Gastroesophageal sphincter (tissue), 4 donors: ENCODE measurements around the gene NCAPD3. TPM values are rescaled to one million over a fixed set of nuclear protein-coding genes. Genes with fewer than 3 reads are reported as not detected.

Experiments
- ATAC-seq: fragments of 150-250 bp; one replicate; pipeline ENCODE4 v1.9.1; 2016; ENCODE audit warnings: mild to moderate bottlenecking, moderate library complexity
- H3K27ac ChIP-seq, 4 donors: fragments of 200-600 bp; sonication (generic) in 3 of 4; 1 replicate in 3 of 4; 2 replicates in 1 of 4; pipeline ENCODE4 v1.5.1; 2016 to 2019
- H3K27me3 ChIP-seq: fragments of 200-600 bp; sonication (generic); one replicate; pipeline ENCODE4 v1.5.1; 2019
- H3K36me3 ChIP-seq, 2 donors: fragments of 200-600 bp; sonication (generic); one replicate each; pipeline ENCODE4 v1.5.1; 2019; ENCODE audit warnings: control low read depth in 1 of 2
- H3K4me1 ChIP-seq, 3 donors: fragments of 200-600 bp; sonication (generic); 1 replicate in 2 of 3; 2 replicates in 1 of 3; pipeline ENCODE4 v1.5.1; 2016 to 2019; ENCODE audit warnings: control low read depth in 2 of 3
- H3K4me3 ChIP-seq, 2 donors: fragments of 200-600 bp; sonication (generic); one replicate each; pipeline ENCODE4 v1.5.1; 2019; ENCODE audit warnings: mild to moderate bottlenecking in 1 of 2, moderate library complexity in 1 of 2
- H3K9me3 ChIP-seq, 3 donors: fragments of 200-600 bp; sonication (generic); one replicate each; pipeline ENCODE4 v1.5.1; 2017 to 2019; ENCODE audit warnings: control low read depth in 2 of 3
- EP300 ChIP-seq: sonication (generic); formaldehyde crosslinking; IDR thresholded peaks from one replicate; pipeline ENCODE4 v1.6.1; 2017; ENCODE audit warnings: antibody characterized with exemption, mild to moderate bottlenecking
- POLR2A ChIP-seq, 2 donors: fragments of 450-650 bp; IDR thresholded peaks; one replicate each; pipeline ENCODE4 v1.6.1; 2017; ENCODE audit warnings: antibody characterized with exemption in 2 of 2, mild to moderate bottlenecking in 2 of 2, moderate library complexity in 1 of 2
- POLR2AphosphoS5 ChIP-seq: sonication (generic); formaldehyde crosslinking; IDR thresholded peaks from one replicate; pipeline ENCODE4 v1.6.1; 2017; ENCODE audit warnings: antibody characterized with exemption
- WGBS, 2 donors: methylation state at CpG; one replicate each; pipeline ENCODE4 v1.1.5; 2018; ENCODE audit warnings: low coverage in 1 of 2; 5-methylcytosine and 5-hydroxymethylcytosine counted together
- total RNA-seq, 4 donors: library from RNA; depleted of rRNA; stranded (reverse); fragments of >200 nt; gene quantifications; one replicate each; pipeline ENCODE4 v1.1.0, GENCODE V29; 2016
- TF ChIP-seq, protein P1 (sequence below), 4 experiments: fragments of 200-600 bp in 2 of 4; fragments of 450-650 bp in 2 of 4; sonication (generic) in 1 of 4; IDR thresholded peaks; one replicate each; pipeline ENCODE4 v1.5.1; 2017 to 2019; ENCODE audit warnings: antibody characterized with exemption in 4 of 4, mild to moderate bottlenecking in 2 of 4, moderate library complexity in 2 of 4

Gene NCAPD3
- total RNA-seq, 4 donors from 2014 or later = 7.0 to 13.8 (median 11.4) TPM

DNA sequence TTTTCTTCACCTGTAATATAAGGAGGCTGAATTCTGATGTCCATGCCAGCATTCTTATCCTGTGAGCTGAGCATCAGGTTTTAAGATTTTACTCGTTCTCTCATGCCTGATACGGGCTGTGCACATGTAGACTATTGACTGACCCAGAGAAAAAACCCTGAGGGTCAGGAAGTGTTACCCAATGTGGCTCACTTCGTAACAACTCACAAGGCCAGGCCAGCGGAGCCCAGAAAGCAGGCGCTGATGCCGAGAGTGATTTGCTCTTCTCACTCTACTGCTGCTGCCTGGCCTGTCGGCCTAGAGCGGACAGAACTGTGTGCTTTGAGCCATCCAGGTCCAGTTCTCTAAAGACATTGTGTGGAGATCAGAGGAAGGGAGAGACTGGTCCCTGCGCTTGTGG lies 18.6 kb upstream of the NCAPD3 start:
- Histone ChIP-seq H3K27ac (no peak overlapping the region), H3K4me3 (no peak overlapping the region), H3K27me3 (no peaks in the 10 kb centered on the region), H3K4me1 (no peaks in the 10 kb centered on the region), H3K36me3 (peaks cover 0 to 100% of the 10 kb centered on the region in 2 donors), H3K9me3 (no peaks in the 10 kb centered on the region)
- TF ChIP-seq POLR2AphosphoS5 = no peak
- no peak for TF ChIP-seq EP300
- TF ChIP-seq, protein P1, sequence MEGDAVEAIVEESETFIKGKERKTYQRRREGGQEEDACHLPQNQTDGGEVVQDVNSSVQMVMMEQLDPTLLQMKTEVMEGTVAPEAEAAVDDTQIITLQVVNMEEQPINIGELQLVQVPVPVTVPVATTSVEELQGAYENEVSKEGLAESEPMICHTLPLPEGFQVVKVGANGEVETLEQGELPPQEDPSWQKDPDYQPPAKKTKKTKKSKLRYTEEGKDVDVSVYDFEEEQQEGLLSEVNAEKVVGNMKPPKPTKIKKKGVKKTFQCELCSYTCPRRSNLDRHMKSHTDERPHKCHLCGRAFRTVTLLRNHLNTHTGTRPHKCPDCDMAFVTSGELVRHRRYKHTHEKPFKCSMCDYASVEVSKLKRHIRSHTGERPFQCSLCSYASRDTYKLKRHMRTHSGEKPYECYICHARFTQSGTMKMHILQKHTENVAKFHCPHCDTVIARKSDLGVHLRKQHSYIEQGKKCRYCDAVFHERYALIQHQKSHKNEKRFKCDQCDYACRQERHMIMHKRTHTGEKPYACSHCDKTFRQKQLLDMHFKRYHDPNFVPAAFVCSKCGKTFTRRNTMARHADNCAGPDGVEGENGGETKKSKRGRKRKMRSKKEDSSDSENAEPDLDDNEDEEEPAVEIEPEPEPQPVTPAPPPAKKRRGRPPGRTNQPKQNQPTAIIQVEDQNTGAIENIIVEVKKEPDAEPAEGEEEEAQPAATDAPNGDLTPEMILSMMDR (IDR thresholded peaks at IDR 0.05) = no peak
- no peak for TF ChIP-seq POLR2A (IDR thresholded peaks at IDR 0.05)
- WGBS, 2 donors = 83% methylated on average over 7 of the region's 9 CpGs; no CpG with 5 or more reads in 1 of the 2 donors
- ATAC-seq = no peak

DNA sequence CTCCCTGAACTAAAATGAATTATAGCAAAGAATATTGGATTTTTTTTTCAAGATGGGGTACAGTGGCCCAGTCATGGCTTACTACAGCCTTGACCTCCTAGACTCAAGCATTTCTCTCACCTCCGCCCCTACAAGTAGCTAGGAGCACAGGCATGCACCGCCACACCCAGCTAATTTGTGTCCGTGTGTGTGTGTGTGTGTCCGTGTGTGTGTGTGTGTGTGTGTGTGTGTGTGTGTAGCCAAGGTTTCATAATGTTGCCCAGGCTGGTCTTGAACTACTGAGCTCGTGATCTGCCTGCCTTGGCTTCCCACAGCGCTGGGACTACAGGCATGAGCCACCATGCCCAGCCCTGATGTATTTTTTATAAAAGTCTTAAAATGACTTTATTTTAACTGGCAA lies 16.8 kb upstream of the NCAPD3 start:
- H3K27me3 ChIP-seq = no peaks in the 10 kb centered on the region
- ATAC-seq = no peak
- no peak overlapping the region for H3K27ac ChIP-seq
- H3K4me3 ChIP-seq = no peak overlapping the region
- no peaks in the 10 kb centered on the region for H3K9me3 ChIP-seq
- H3K4me1 ChIP-seq = no peaks in the 10 kb centered on the region
- peaks cover 0 to 98% of the 10 kb centered on the region in 2 donors for H3K36me3 ChIP-seq
- TF ChIP-seq, protein P1 (IDR thresholded peaks at IDR 0.05) = no peak
- no peak for TF ChIP-seq POLR2A (IDR thresholded peaks at IDR 0.05)
- TF ChIP-seq EP300 = no peak
- TF ChIP-seq POLR2AphosphoS5 = no peak
- WGBS, 2 donors = 0 to 56% methylated on average over 1 to 6 of the region's 6 CpGs

DNA sequence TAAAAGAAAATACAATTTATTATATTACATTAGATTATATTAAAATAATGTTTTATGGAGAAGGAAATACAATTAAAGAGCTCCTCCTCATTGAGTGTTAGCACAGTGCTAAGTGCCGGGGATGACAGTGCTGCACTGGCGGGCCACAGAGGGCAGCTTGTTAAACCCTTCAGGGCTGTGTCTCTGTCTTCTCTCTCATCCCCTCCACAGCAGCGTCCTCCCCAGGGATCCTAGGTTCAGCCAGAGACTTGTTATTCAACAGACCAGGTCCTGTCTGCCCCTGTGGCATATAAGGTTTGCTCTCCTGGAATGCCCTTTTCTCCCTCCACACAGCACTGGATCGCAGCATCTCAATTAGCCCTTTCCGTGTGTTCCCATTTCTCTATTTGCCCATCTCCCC lies 15.2 kb upstream of the NCAPD3 start:
- no peak overlapping the region for H3K4me3 ChIP-seq
- H3K9me3 ChIP-seq = no peaks in the 10 kb centered on the region
- TF ChIP-seq, protein P1 (IDR thresholded peaks at IDR 0.05) = no peak
- TF ChIP-seq POLR2AphosphoS5 (no peak), EP300 (no peak), POLR2A (IDR thresholded peaks at IDR 0.05) (no peak)
- no peaks in the 10 kb centered on the region for H3K4me1 ChIP-seq
- WGBS, 2 donors = 95 to 100% methylated on average over 3 to 4 of the region's 5 CpGs
- ATAC-seq = no peak
- no peaks in the 10 kb centered on the region for H3K27me3 ChIP-seq
- peaks cover 0 to 93% of the 10 kb centered on the region in 2 donors for H3K36me3 ChIP-seq
- no peak overlapping the region for H3K27ac ChIP-seq

DNA sequence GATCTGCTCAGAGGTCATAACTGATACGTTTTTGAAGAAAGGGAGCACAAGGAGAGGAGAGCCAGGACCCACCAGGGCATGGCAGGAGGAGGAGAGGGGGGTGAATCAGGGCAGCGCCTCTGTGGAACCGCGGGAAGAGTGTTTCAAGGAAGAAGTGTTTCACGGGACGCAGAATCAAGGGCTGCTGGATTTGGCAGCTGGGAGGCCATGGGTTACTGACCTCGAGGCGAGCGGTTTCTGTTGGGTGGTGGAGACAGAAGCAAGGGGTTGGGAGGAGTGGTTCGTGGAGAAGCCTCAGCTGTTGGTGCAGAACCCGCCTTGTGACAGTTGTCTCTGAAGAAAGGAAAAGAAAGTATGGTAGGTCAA lies 13.8 kb upstream of the NCAPD3 start:
- peaks cover 0 to 87% of the 10 kb centered on the region in 2 donors for H3K36me3 ChIP-seq
- no peak overlapping the region for H3K4me3 ChIP-seq
- H3K9me3 ChIP-seq = no peaks in the 10 kb centered on the region
- no peaks in the 10 kb centered on the region for H3K27me3 ChIP-seq
- TF ChIP-seq POLR2AphosphoS5 = no peak
- no peak for TF ChIP-seq POLR2A (IDR thresholded peaks at IDR 0.05)
- TF ChIP-seq EP300 = no peak
- TF ChIP-seq, protein P1 (IDR thresholded peaks at IDR 0.05) = no peak
- no peak for ATAC-seq
- WGBS, 2 donors = 78 to 90% methylated on average over 8 to 11 of the region's 11 CpGs
- H3K27ac ChIP-seq = no peak overlapping the region
- H3K4me1 ChIP-seq = no peaks in the 10 kb centered on the region

DNA sequence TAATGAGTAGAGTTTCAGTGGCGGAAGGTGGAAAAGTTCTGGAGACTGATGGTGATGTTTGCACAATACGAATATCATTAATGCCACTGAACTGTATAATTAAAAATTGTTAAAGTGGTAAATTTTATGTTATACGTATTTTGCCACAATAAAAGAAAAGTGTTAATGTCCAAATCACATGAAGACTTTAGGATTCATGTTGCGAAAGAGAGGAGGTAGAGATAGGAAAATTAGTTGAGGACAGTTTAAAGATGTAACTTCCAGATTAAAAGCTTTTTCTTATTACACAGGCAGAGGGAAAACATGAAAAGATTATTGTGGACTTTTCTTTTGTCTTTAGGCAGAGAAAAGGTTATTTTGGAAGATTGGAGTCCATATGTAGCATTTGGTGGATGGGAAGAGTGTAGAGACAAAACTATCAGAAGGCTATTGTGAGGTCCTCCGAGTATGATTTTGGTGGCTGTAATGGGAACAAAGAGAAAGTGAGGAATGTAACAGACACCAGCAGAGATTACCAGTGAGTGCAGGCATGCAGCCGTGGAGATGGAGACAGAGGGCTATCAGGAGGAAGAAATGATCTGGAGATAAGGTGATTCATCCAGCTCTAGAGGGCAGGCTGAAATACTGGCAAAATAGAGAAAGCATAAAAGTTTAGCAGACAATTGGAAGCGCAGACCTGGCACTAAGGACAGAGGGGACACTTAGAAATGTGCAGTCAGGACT lies 13.2 kb upstream of the NCAPD3 start:
- no peak for ATAC-seq
- Histone ChIP-seq H3K4me3 (no peak overlapping the region), H3K27me3 (no peaks in the 10 kb centered on the region), H3K27ac (no peak overlapping the region), H3K36me3 (peaks cover 0 to 81% of the 10 kb centered on the region in 2 donors), H3K9me3 (no peaks in the 10 kb centered on the region), H3K4me1 (no peaks in the 10 kb centered on the region)
- TF ChIP-seq, protein P1 (IDR thresholded peaks at IDR 0.05) = no peak
- TF ChIP-seq POLR2AphosphoS5 (no peak), EP300 (no peak), POLR2A (IDR thresholded peaks at IDR 0.05) (no peak)
- 82 to 85% methylated on average over 7 of the region's 7 CpGs for WGBS, 2 donors
